ENCODE measurements around the gene IL17D.
"Not testable (repeated sequence)": the region's sequence is repeated elsewhere in the genome, so short reads cannot be mapped to it uniquely, and the experiment has no call there.

- TF ChIP-seq EZH2 (IDR thresholded peaks at IDR 0.05; ENCODE audit: insufficient read depth, poor library complexity, severe bottlenecking); EZH2phosphoT487 (IDR thresholded peaks at IDR 0.05; ENCODE audit: insufficient read depth, low read depth): not testable (repeated sequence)
Observed at GRCh38 chr13:20678606-20679005, 24.9 kb upstream of the IL17D start.

All from GM23248 (cell line).